HepG2 (cell line): ENCODE data around the gene SHE. TPM values are rescaled to one million over a fixed set of nuclear protein-coding genes. Genes with fewer than 3 reads are reported as not detected.

Source experiments
- ATAC-seq: fragments of 200-7000 bp; cut with Tn5 transposase; 3 replicates; pipeline ENCODE4 v1.9.1; 2020; ENCODE audit warnings: mild to moderate bottlenecking, moderate library complexity
- BruUV-seq: library from RNA; stranded (reverse); fragments of 400-500 nt; replicated peaks from 2 replicates; lab custom pipeline; 2021; lab: Mats Ljungman, UMichigan
- CTCF ChIA-PET: fragments of 300-600 bp; formaldehyde crosslinking; extraction: SDS; loops from one replicate; lab custom pipeline; 2021; ENCODE audit warnings: low total read pairs, inconsistent platforms, low intra/inter-chr PET ratio; lab: Yijun Ruan, JAX
- POLR2A ChIA-PET: fragments of 350-600 bp; sonication (Branson Sonifier 250); formaldehyde crosslinking; loops from one replicate; lab custom pipeline; 2020; ENCODE audit warnings: antibody characterized with exemption, inconsistent platforms; lab: Yijun Ruan, JAX
- DNase-seq: peaks from one replicate; pipeline ENCODE4 v3.0.0-alpha.2; 2015; ENCODE audit warnings: low spot score
- FAIRE-seq: peaks from 3 replicates; lab custom pipeline; 2011; peaks lifted over from hg19 to GRCh38; lab: Jason Lieb, UNC
- H2AFZ ChIP-seq: one replicate; pipeline ENCODE4 v1.6.1; 2011; ENCODE audit warnings: low read length, inconsistent platforms
- H3K27ac ChIP-seq: fragments of 300-600 bp; 3 replicates; pipeline ENCODE4 v1.8.0; 2011; ENCODE audit warnings: mixed run types, mild to moderate bottlenecking, mixed read lengths, low read length, inconsistent platforms; ENCODE audit not compliant: insufficient read depth; ENCODE audit errors: extremely low read length
- H3K27me3 ChIP-seq, 2 experiments: fragments of 200-600 bp in 1 of 2; 2 replicates in 1 of 2; 3 replicates in 1 of 2; pipeline versions ENCODE4 v1.6.0 to v1.8.0; 2011; ENCODE audit warnings: low read length in 2 of 2, mild to moderate bottlenecking in 2 of 2, moderate library complexity in 2 of 2, inconsistent platforms in 1 of 2; ENCODE audit not compliant: insufficient read depth in 2 of 2, control insufficient read depth in 1 of 2
- H3K36me3 ChIP-seq, 2 experiments: fragments of 200-600 bp in 1 of 2; replicated peaks in 1 of 2; 2 replicates in 1 of 2; 3 replicates in 1 of 2; pipeline versions ENCODE4 v1.5.1 to v1.8.0; 2011; ENCODE audit warnings: low read length in 2 of 2, inconsistent platforms in 1 of 2; ENCODE audit not compliant: insufficient read depth in 2 of 2, control insufficient read depth in 1 of 2
- H3K4me1 ChIP-seq: 2 replicates; pipeline ENCODE4 v1.5.1; 2012; ENCODE audit warnings: low read length, inconsistent platforms; ENCODE audit not compliant: insufficient read depth
- H3K4me2 ChIP-seq: 2 replicates; pipeline ENCODE4 v1.6.0; 2011; ENCODE audit warnings: low read depth, low read length, inconsistent platforms
- H3K4me3 ChIP-seq, 3 experiments: fragments of 200-600 bp in 1 of 3; sonication (generic), shearing (Covaris generic) in 1 of 3; replicated peaks in 1 of 3; 2 replicates each; pipeline ENCODE4 v1.5.1; 2011 to 2016; ENCODE audit warnings: low read length in 3 of 3, inconsistent platforms in 2 of 3, low read depth in 2 of 3, mild to moderate bottlenecking in 2 of 3, control low read depth in 1 of 3, mixed read lengths in 1 of 3; ENCODE audit not compliant: insufficient read depth in 1 of 3
- H3K79me2 ChIP-seq: one replicate; pipeline ENCODE4 v1.6.1; 2011; ENCODE audit warnings: low read length, inconsistent platforms; ENCODE audit not compliant: insufficient read depth
- H3K9ac ChIP-seq: 2 replicates; pipeline ENCODE4 v1.6.0; 2011; ENCODE audit warnings: mild to moderate bottlenecking, low read depth, low read length, inconsistent platforms; ENCODE audit not compliant: insufficient read depth
- H3K9me3 ChIP-seq: 2 replicates; pipeline ENCODE4 v1.5.1; 2012; ENCODE audit warnings: mild to moderate bottlenecking, low read length
- H4K20me1 ChIP-seq: 2 replicates; pipeline ENCODE4 v1.6.0; 2011; ENCODE audit warnings: inconsistent platforms, mild to moderate bottlenecking, low read length, moderate library complexity; ENCODE audit not compliant: insufficient read depth
- ARNT ChIP-seq: fragments of 450-650 bp; IDR thresholded peaks from 2 replicates; pipeline ENCODE4 v1.6.1; 2017
- FIP1L1 ChIP-seq: fragments of 200-400 bp; formaldehyde crosslinking; IDR thresholded peaks from 2 replicates; pipeline ENCODE4 v1.6.1; 2018; ENCODE audit warnings: low read depth, mild to moderate bottlenecking, low read length, moderate library complexity, borderline replicate concordance; ENCODE audit not compliant: insufficient read depth
- IRX3 ChIP-seq: sonication (generic); formaldehyde crosslinking; IDR thresholded peaks from 2 replicates; pipeline ENCODE4 v1.8.1; 2023; ENCODE audit warnings: mild to moderate bottlenecking, low read depth, missing genetic modification reagents, borderline replicate concordance
- PTBP1 ChIP-seq: fragments of 200-400 bp; formaldehyde crosslinking; IDR thresholded peaks from 2 replicates; pipeline ENCODE4 v1.6.1; 2018; ENCODE audit warnings: low read length, low read depth; ENCODE audit not compliant: poor library complexity, severe bottlenecking
- RBFOX2 ChIP-seq: fragments of 200-400 bp; formaldehyde crosslinking; IDR thresholded peaks from 2 replicates; pipeline ENCODE4 v1.6.1; 2017; ENCODE audit warnings: low read depth, mild to moderate bottlenecking, low read length
- TMF1 ChIP-seq: sonication (generic); formaldehyde crosslinking; IDR thresholded peaks from 2 replicates; pipeline ENCODE4 v1.8.1; 2022; ENCODE audit warnings: low read depth, missing genetic modification reagents
- TP53 ChIP-seq: sonication (generic); formaldehyde crosslinking; conservative IDR thresholded peaks from 2 replicates; pipeline ENCODE4 v1.4.0; 2020; ENCODE audit warnings: missing genetic modification reagents
- ZBTB20 ChIP-seq: sonication (generic); formaldehyde crosslinking; IDR thresholded peaks from 2 replicates; pipeline ENCODE4 v1.8.1; 2023; ENCODE audit warnings: missing genetic modification reagents, low read depth, mild to moderate bottlenecking, borderline replicate concordance
- ZC3H4 ChIP-seq: sonication (generic); formaldehyde crosslinking; IDR thresholded peaks from 2 replicates; pipeline ENCODE4 v1.4.0; 2020; ENCODE audit warnings: missing genetic modification reagents, borderline replicate concordance
- ZKSCAN8 ChIP-seq: IDR thresholded peaks from 2 replicates; pipeline ENCODE4 v1.6.1; 2016; ENCODE audit warnings: borderline replicate concordance, missing genetic modification reagents, missing compliant biosample characterization
- ZNF274 ChIP-seq: sonication (generic); formaldehyde crosslinking; IDR thresholded peaks from 2 replicates; pipeline ENCODE4 v1.5.1; 2020; ENCODE audit warnings: mild to moderate bottlenecking, missing genetic modification reagents
- ZNF343 ChIP-seq: sonication (generic); formaldehyde crosslinking; IDR thresholded peaks from 2 replicates; pipeline ENCODE4 v1.4.0; 2020; ENCODE audit warnings: mild to moderate bottlenecking, missing genetic modification reagents
- ZNF747 ChIP-seq: sonication (generic); formaldehyde crosslinking; IDR thresholded peaks from 2 replicates; pipeline ENCODE4 v1.8.1; 2023; ENCODE audit warnings: missing genetic modification reagents, mild to moderate bottlenecking, borderline replicate concordance
- WGBS: methylation state at CpG from one replicate; pipeline ENCODE4 v1.1.6; 2017; ENCODE audit warnings: low lambda C conversion rate; 5-methylcytosine and 5-hydroxymethylcytosine counted together
- in situ Hi-C: cut with HindIII; loops from 2 replicates; pipeline ENCODE4 v1.10.0; 2017; ENCODE audit warnings: low pct_unique_long_range_greater_than_20kb; ENCODE audit not compliant: extremely low pct_ligation_motif_present
- intact Hi-C: fragments of 100-400 bp; cut with micrococcal nuclease; formaldehyde crosslinking; loops from one replicate; pipeline ENCODE4 v1.10.0; 2022; ENCODE audit not compliant: unreplicated experiment
- polyA plus RNA-seq, 8 experiments: library from polyadenylated mRNA; depleted of rRNA in 3 of 8; stranded (reverse) in 7 of 8; unstranded in 1 of 8; fragments of >200 nt; fragmentation: Illumina TruSeq in 4 of 8; extraction: Trizol in 4 of 8; gene quantifications; 2 replicates each; pipeline versions ENCODE4 v1.2.1 to v1.2.3, GENCODE V29; 2011 to 2016; ENCODE audit warnings: low read depth in 4 of 8, missing spikeins in 1 of 8, mixed read lengths in 1 of 8; ENCODE audit not compliant: insufficient read depth in 1 of 8
- total RNA-seq, 5 experiments: library from RNA; depleted of rRNA; stranded (reverse); fragments of >200 nt; fragmentation: Illumina TruSeq; extraction: Trizol; gene quantifications; 2 replicates each; pipeline ENCODE4 v1.2.3, GENCODE V29; 2016; ENCODE audit warnings: low read depth in 1 of 5
- TF ChIP-seq, protein P1 (sequence below): IDR thresholded peaks from 2 replicates; pipeline ENCODE4 v1.6.1; 2016; ENCODE audit warnings: low read depth
- TF ChIP-seq, protein P2 (sequence below): sonication (generic); formaldehyde crosslinking; conservative IDR thresholded peaks from 2 replicates; pipeline ENCODE4 v1.4.0; 2020; ENCODE audit warnings: mild to moderate bottlenecking, missing genetic modification reagents, moderate library complexity
- TF ChIP-seq, protein P3 (sequence below): sonication (generic); formaldehyde crosslinking; conservative IDR thresholded peaks from 2 replicates; pipeline ENCODE4 v1.8.0; 2022; ENCODE audit warnings: mild to moderate bottlenecking, moderate library complexity, missing genetic modification reagents
- TF ChIP-seq, protein P4 (sequence below): sonication (generic); formaldehyde crosslinking; IDR thresholded peaks from 2 replicates; pipeline ENCODE4 v1.4.0; 2020; ENCODE audit warnings: mild to moderate bottlenecking, missing genetic modification reagents
- TF ChIP-seq, protein P5 (sequence below): sonication (generic); formaldehyde crosslinking; IDR thresholded peaks from 2 replicates; pipeline ENCODE4 v1.4.0; 2020; ENCODE audit warnings: missing genetic modification reagents

Gene SHE
- total and polyA plus RNA-seq, 2 of the 13 experiments (the other 11 are each of a cell fraction or from before 2014, with no cell fraction given), result not detected

DNA sequence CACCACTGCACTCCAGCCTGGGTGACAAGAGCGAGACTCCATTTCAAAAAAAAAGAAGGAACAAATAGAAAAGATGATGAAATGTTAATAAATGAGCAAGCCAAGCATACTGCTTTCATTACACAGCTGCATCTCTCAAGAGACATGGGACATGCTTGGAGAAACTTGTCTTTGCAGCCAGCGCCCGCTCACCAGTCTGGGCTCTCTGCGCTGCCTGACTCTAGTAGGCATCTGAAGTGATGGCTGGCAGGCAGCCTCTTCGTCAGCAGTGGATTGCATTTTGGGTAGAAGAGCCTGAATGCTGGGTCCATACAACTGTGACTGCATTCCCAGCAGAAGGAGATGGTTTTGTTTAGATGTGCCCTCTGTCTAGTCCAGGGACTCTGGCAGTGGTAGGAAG, 49.1 kb downstream of the SHE start:
- 97% methylated on average over 5 of the region's 5 CpGs for WGBS
- ATAC-seq, result no peak
- no peak for FAIRE-seq
- H4K20me1 ChIP-seq, result no peaks in the 10 kb centered on the region
- ChIA-PET POLR2A (no interaction called here), CTCF (no interaction called here)
- H3K4me3 ChIP-seq, result no peak overlapping the region
- TF ChIP-seq TMF1 (CRISPR knock-in tag), result no peak
- no peak for TF ChIP-seq ZNF747 (CRISPR knock-in tag)
- no peak for TF ChIP-seq ZKSCAN8 (CRISPR knock-in tag)
- TF ChIP-seq PTBP1, result no peak
- TF ChIP-seq, protein P1, sequence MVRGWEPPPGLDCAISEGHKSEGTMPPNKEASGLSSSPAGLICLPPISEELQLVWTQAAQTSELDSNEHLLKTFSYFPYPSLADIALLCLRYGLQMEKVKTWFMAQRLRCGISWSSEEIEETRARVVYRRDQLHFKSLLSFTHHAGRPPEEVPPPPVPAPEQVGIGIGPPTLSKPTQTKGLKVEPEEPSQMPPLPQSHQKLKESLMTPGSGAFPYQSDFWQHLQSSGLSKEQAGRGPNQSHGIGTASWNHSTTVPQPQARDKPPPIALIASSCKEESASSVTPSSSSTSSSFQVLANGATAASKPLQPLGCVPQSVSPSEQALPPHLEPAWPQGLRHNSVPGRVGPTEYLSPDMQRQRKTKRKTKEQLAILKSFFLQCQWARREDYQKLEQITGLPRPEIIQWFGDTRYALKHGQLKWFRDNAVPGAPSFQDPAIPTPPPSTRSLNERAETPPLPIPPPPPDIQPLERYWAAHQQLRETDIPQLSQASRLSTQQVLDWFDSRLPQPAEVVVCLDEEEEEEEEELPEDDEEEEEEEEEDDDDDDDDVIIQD (CRISPR knock-in tag), result no peak
- no peak for TF ChIP-seq ZC3H4
- no peak for TF ChIP-seq ARNT
- TF ChIP-seq, protein P2, sequence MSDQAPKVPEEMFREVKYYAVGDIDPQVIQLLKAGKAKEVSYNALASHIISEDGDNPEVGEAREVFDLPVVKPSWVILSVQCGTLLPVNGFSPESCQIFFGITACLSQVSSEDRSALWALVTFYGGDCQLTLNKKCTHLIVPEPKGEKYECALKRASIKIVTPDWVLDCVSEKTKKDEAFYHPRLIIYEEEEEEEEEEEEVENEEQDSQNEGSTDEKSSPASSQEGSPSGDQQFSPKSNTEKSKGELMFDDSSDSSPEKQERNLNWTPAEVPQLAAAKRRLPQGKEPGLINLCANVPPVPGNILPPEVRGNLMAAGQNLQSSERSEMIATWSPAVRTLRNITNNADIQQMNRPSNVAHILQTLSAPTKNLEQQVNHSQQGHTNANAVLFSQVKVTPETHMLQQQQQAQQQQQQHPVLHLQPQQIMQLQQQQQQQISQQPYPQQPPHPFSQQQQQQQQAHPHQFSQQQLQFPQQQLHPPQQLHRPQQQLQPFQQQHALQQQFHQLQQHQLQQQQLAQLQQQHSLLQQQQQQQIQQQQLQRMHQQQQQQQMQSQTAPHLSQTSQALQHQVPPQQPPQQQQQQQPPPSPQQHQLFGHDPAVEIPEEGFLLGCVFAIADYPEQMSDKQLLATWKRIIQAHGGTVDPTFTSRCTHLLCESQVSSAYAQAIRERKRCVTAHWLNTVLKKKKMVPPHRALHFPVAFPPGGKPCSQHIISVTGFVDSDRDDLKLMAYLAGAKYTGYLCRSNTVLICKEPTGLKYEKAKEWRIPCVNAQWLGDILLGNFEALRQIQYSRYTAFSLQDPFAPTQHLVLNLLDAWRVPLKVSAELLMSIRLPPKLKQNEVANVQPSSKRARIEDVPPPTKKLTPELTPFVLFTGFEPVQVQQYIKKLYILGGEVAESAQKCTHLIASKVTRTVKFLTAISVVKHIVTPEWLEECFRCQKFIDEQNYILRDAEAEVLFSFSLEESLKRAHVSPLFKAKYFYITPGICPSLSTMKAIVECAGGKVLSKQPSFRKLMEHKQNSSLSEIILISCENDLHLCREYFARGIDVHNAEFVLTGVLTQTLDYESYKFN, result no peak
- TF ChIP-seq, protein P3, sequence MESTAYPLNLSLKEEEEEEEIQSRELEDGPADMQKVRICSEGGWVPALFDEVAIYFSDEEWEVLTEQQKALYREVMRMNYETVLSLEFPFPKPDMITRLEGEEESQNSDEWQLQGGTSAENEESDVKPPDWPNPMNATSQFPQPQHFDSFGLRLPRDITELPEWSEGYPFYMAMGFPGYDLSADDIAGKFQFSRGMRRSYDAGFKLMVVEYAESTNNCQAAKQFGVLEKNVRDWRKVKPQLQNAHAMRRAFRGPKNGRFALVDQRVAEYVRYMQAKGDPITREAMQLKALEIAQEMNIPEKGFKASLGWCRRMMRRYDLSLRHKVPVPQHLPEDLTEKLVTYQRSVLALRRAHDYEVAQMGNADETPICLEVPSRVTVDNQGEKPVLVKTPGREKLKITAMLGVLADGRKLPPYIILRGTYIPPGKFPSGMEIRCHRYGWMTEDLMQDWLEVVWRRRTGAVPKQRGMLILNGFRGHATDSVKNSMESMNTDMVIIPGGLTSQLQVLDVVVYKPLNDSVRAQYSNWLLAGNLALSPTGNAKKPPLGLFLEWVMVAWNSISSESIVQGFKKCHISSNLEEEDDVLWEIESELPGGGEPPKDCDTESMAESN (CRISPR knock-in tag), result no peak
- no peak for TF ChIP-seq FIP1L1
- no peak for TF ChIP-seq TP53 (CRISPR knock-in tag)
- TF ChIP-seq ZNF274 (CRISPR knock-in tag), result no peak
- no peak for TF ChIP-seq ZBTB20 (CRISPR knock-in tag)
- no peak for TF ChIP-seq RBFOX2
- TF ChIP-seq, protein P4, sequence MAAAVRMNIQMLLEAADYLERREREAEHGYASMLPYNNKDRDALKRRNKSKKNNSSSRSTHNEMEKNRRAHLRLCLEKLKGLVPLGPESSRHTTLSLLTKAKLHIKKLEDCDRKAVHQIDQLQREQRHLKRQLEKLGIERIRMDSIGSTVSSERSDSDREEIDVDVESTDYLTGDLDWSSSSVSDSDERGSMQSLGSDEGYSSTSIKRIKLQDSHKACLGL (CRISPR knock-in tag), result no peak
- no peak for TF ChIP-seq ZNF343 (CRISPR knock-in tag)
- TF ChIP-seq, protein P5, sequence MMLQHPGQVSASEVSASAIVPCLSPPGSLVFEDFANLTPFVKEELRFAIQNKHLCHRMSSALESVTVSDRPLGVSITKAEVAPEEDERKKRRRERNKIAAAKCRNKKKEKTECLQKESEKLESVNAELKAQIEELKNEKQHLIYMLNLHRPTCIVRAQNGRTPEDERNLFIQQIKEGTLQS (CRISPR knock-in tag), result no peak
- TF ChIP-seq IRX3 (CRISPR knock-in tag), result no peak
- in situ Hi-C loops, result no loop called here
- no peaks in the 10 kb centered on the region for H3K79me2 ChIP-seq
- BruUV-seq, result no TSS peak
- no peak for DNase-seq
- no peak overlapping the region for H3K9ac ChIP-seq
- H3K27me3 ChIP-seq, result no peaks in the 10 kb centered on the region
- H3K4me1 ChIP-seq, result peaks cover 12% of the 10 kb centered on the region
- no peak overlapping the region for H3K27ac ChIP-seq
- no peak overlapping the region for H2AFZ ChIP-seq
- H3K4me2 ChIP-seq, result no peak overlapping the region
- no peaks in the 10 kb centered on the region for H3K9me3 ChIP-seq
- intact Hi-C loops, result no loop called here
- no peaks in the 10 kb centered on the region for H3K36me3 ChIP-seq
